CD4-positive, alpha-beta memory T cell (primary cell): ENCODE measurements around the gene OPCML. TPM values are rescaled to one million over a fixed set of nuclear protein-coding genes. Genes with fewer than 3 reads are reported as not detected.

Experiments
- CTCF ChIA-PET: fragments of 350-600 bp; sonication (Branson Sonifier 250); formaldehyde crosslinking; loops from one replicate; lab custom pipeline; 2021; ENCODE audit warnings: inconsistent platforms; ENCODE audit not compliant: partially characterized antibody; lab: Charles Lee
- POLR2A ChIA-PET: fragments of 350-600 bp; sonication (Branson Sonifier 250); formaldehyde crosslinking; loops from one replicate; lab custom pipeline; 2021; ENCODE audit not compliant: partially characterized antibody; lab: Charles Lee
- DNase-seq, 5 donors: peaks; one replicate each; pipeline versions ENCODE4 v3.0.0 to v3.0.0-alpha.2; 2020 to 2022; ENCODE audit warnings: mixed read lengths in 1 of 5
- H3K27ac ChIP-seq: one replicate; pipeline ENCODE4 v1.7.0; 2013; ENCODE audit warnings: low read depth, low read length
- H3K27me3 ChIP-seq: 2 replicates; pipeline ENCODE4 v1.7.0; 2013; ENCODE audit warnings: mild to moderate bottlenecking, low read length, moderate library complexity; ENCODE audit not compliant: insufficient read depth
- H3K36me3 ChIP-seq: 2 replicates; pipeline ENCODE4 v1.7.0; 2013; ENCODE audit warnings: mild to moderate bottlenecking, low read length, moderate library complexity; ENCODE audit not compliant: insufficient read depth
- H3K4me1 ChIP-seq: 2 replicates; pipeline ENCODE4 v1.7.0; 2013; ENCODE audit warnings: mild to moderate bottlenecking, low read length, moderate library complexity; ENCODE audit not compliant: insufficient read depth
- H3K4me3 ChIP-seq, 2 donors: one replicate each; pipeline ENCODE4 v1.7.0; 2013; ENCODE audit warnings: low read length in 2 of 2, mild to moderate bottlenecking in 1 of 2
- H3K9me3 ChIP-seq, 2 donors: one replicate each; pipeline ENCODE4 v1.7.0; 2013; ENCODE audit warnings: low read length in 2 of 2, control low read depth in 1 of 2; ENCODE audit not compliant: control insufficient read depth in 1 of 2
- H3K27ac Mint-ChIP-seq, 7 donors: one replicate each; pipeline ENCODE4 v1.8.0; 2020 to 2021; ENCODE audit warnings: mixed read lengths in 7 of 7, mild to moderate bottlenecking in 6 of 7, inconsistent platforms in 3 of 7, moderate library complexity in 3 of 7
- H3K27me3 Mint-ChIP-seq, 2 donors: one replicate each; pipeline ENCODE4 v1.8.0; 2020 to 2021; ENCODE audit warnings: mixed read lengths in 2 of 2
- H3K36me3 Mint-ChIP-seq, 2 donors: one replicate each; pipeline ENCODE4 v1.8.0; 2020 to 2021; ENCODE audit warnings: mixed read lengths in 2 of 2, inconsistent platforms in 1 of 2, mild to moderate bottlenecking in 1 of 2
- H3K4me1 Mint-ChIP-seq, 4 donors: one replicate each; pipeline ENCODE4 v1.8.0; 2020 to 2021; ENCODE audit warnings: mixed read lengths in 4 of 4, mild to moderate bottlenecking in 1 of 4
- H3K4me3 Mint-ChIP-seq, 8 donors: one replicate each; pipeline ENCODE4 v1.8.0; 2020 to 2021; ENCODE audit warnings: mixed read lengths in 8 of 8, mild to moderate bottlenecking in 7 of 8, moderate library complexity in 6 of 8, inconsistent platforms in 3 of 8
- H3K9me3 Mint-ChIP-seq, 8 donors: one replicate each; pipeline ENCODE4 v1.8.0; 2020 to 2021; ENCODE audit warnings: mixed read lengths in 8 of 8, mild to moderate bottlenecking in 5 of 8, inconsistent platforms in 3 of 8, moderate library complexity in 1 of 8
- intact Hi-C: fragments of 100-400 bp; cut with micrococcal nuclease; formaldehyde crosslinking; loops from one replicate; pipeline ENCODE4 v1.15.1; 2023
- polyA plus RNA-seq, 2 donors: library from polyadenylated mRNA; unstranded; fragments of 300-500 nt; fragmentation: Illumina TruSeq; gene quantifications; one replicate each; pipeline ENCODE4 v1.2.3, GENCODE V29; 2021
- total RNA-seq, 2 experiments: library from RNA; stranded (reverse); gene quantifications; one replicate each; pipeline ENCODE4 v1.2.3, GENCODE V29; 2021

Gene OPCML
- total and polyA plus RNA-seq, 4 experiments from 2014 or later: not detected

GRCh38 chr11:132839236-132839945 lies 692.9 kb downstream of the OPCML start:
- peaks cover 0 to 6% (median 0%) of the 10 kb centered on the region in 8 donors for H3K9me3 Mint-ChIP-seq
- H3K4me3 Mint-ChIP-seq: no peak overlapping the region
- ChIA-PET CTCF (no interaction called here), POLR2A (no interaction called here)
- Histone ChIP-seq H3K27me3 (no peaks in the 10 kb centered on the region), H3K4me3 (no peak overlapping the region), H3K36me3 (no peaks in the 10 kb centered on the region), H3K9me3 (no peaks in the 10 kb centered on the region), H3K4me1 (no peaks in the 10 kb centered on the region), H3K27ac (no peak overlapping the region)
- intact Hi-C loops: no loop called here
- no peaks in the 10 kb centered on the region for H3K27me3 Mint-ChIP-seq
- H3K4me1 Mint-ChIP-seq: no peaks in the 10 kb centered on the region
- no peak for DNase-seq
- no peak overlapping the region for H3K27ac Mint-ChIP-seq
- no peaks in the 10 kb centered on the region for H3K36me3 Mint-ChIP-seq

GRCh38 chr11:132838627-132839026 lies 693.7 kb downstream of the OPCML start:
- Mint-ChIP-seq H3K27me3 (no peaks in the 10 kb centered on the region), H3K4me1 (no peaks in the 10 kb centered on the region), H3K4me3 (no peak overlapping the region), H3K9me3 (peaks cover 0 to 6% (median 0%) of the 10 kb centered on the region in 8 donors), H3K36me3 (no peaks in the 10 kb centered on the region), H3K27ac (no peak overlapping the region)
- H3K36me3 ChIP-seq: no peaks in the 10 kb centered on the region
- no peaks in the 10 kb centered on the region for H3K27me3 ChIP-seq
- intact Hi-C loops: no loop called here
- H3K4me1 ChIP-seq: no peaks in the 10 kb centered on the region
- no peak overlapping the region for H3K4me3 ChIP-seq
- CTCF ChIA-PET: no interaction called here
- H3K9me3 ChIP-seq: no peaks in the 10 kb centered on the region
- POLR2A ChIA-PET: no interaction called here
- no peak for DNase-seq
- no peak overlapping the region for H3K27ac ChIP-seq

- no peak overlapping the region for H3K27ac ChIP-seq
- no peaks in the 10 kb centered on the region for H3K9me3 ChIP-seq
- intact Hi-C loops: no loop called here
- ChIA-PET CTCF (no interaction called here), POLR2A (no interaction called here)
- H3K36me3 ChIP-seq: no peaks in the 10 kb centered on the region
- H3K4me1 Mint-ChIP-seq: no peaks in the 10 kb centered on the region
- DNase-seq: no peak
- peaks cover 2% of the 10 kb centered on the region in 2 donors for H3K27me3 Mint-ChIP-seq
- no peak overlapping the region for H3K27ac Mint-ChIP-seq
- H3K4me3 ChIP-seq: no peak overlapping the region
- no peaks in the 10 kb centered on the region for H3K4me1 ChIP-seq
- H3K9me3 Mint-ChIP-seq: peaks cover 0 to 2% (median 0%) of the 10 kb centered on the region in 8 donors
- H3K4me3 Mint-ChIP-seq: no peak overlapping the region
- no peaks in the 10 kb centered on the region for H3K36me3 Mint-ChIP-seq
- H3K27me3 ChIP-seq: no peaks in the 10 kb centered on the region
Measured at GRCh38 chr11:132831272-132831671, 701.0 kb downstream of the OPCML start.

- no peaks in the 10 kb centered on the region for H3K9me3 Mint-ChIP-seq
- Histone ChIP-seq H3K27ac (no peak overlapping the region), H3K27me3 (no peaks in the 10 kb centered on the region), H3K4me3 (no peak overlapping the region), H3K9me3 (peaks cover 0 to 4% of the 10 kb centered on the region in 2 donors), H3K4me1 (no peaks in the 10 kb centered on the region), H3K36me3 (no peaks in the 10 kb centered on the region)
- intact Hi-C loops: no loop called here
- CTCF ChIA-PET: no interaction called here
- peaks cover 0 to 2% of the 10 kb centered on the region in 2 donors for H3K27me3 Mint-ChIP-seq
- no peak for DNase-seq
- H3K4me1 Mint-ChIP-seq: no peaks in the 10 kb centered on the region
- H3K27ac Mint-ChIP-seq: no peak overlapping the region
- no peak overlapping the region for H3K4me3 Mint-ChIP-seq
- H3K36me3 Mint-ChIP-seq: no peaks in the 10 kb centered on the region
- POLR2A ChIA-PET: no interaction called here
Measured at GRCh38 chr11:132824642-132825041, 707.7 kb downstream of the OPCML start.

GRCh38 chr11:132822276-132822675 lies 710.0 kb downstream of the OPCML start:
- no peak overlapping the region for H3K27ac Mint-ChIP-seq
- no peak overlapping the region for H3K4me3 Mint-ChIP-seq
- no peaks in the 10 kb centered on the region for H3K9me3 Mint-ChIP-seq
- Histone ChIP-seq H3K27ac (no peak overlapping the region), H3K4me3 (no peak overlapping the region), H3K9me3 (peaks cover 0 to 4% of the 10 kb centered on the region in 2 donors), H3K36me3 (no peaks in the 10 kb centered on the region), H3K27me3 (no peaks in the 10 kb centered on the region), H3K4me1 (no peaks in the 10 kb centered on the region)
- CTCF ChIA-PET: no interaction called here
- DNase-seq: no peak
- no peaks in the 10 kb centered on the region for H3K4me1 Mint-ChIP-seq
- no peaks in the 10 kb centered on the region for H3K36me3 Mint-ChIP-seq
- intact Hi-C loops: no loop called here
- H3K27me3 Mint-ChIP-seq: peaks cover 0 to 1% of the 10 kb centered on the region in 2 donors
- POLR2A ChIA-PET: no interaction called here

GRCh38 chr11:132821499-132821898 lies 710.8 kb downstream of the OPCML start:
- POLR2A ChIA-PET: no interaction called here
- no peaks in the 10 kb centered on the region for H3K36me3 ChIP-seq

GRCh38 chr11:132821014-132821413 lies 711.3 kb downstream of the OPCML start:
- ChIA-PET CTCF (no interaction called here), POLR2A (no interaction called here)
- Histone ChIP-seq H3K4me3 (no peak overlapping the region), H3K27ac (no peak overlapping the region), H3K4me1 (no peaks in the 10 kb centered on the region), H3K9me3 (peaks cover 0 to 4% of the 10 kb centered on the region in 2 donors), H3K36me3 (no peaks in the 10 kb centered on the region), H3K27me3 (no peaks in the 10 kb centered on the region)
- intact Hi-C loops: no loop called here
- Mint-ChIP-seq H3K27me3 (no peaks in the 10 kb centered on the region), H3K4me1 (no peaks in the 10 kb centered on the region), H3K4me3 (no peak overlapping the region), H3K27ac (no peak overlapping the region), H3K36me3 (no peaks in the 10 kb centered on the region), H3K9me3 (no peaks in the 10 kb centered on the region)
- DNase-seq: no peak

More at GRCh38 chr11:132821499-132821898, 710.8 kb downstream of the OPCML start:
- CTCF ChIA-PET: no interaction called here
- DNase-seq: no peak
- no peaks in the 10 kb centered on the region for H3K9me3 Mint-ChIP-seq
- Histone ChIP-seq H3K9me3 (peaks cover 0 to 4% of the 10 kb centered on the region in 2 donors), H3K4me3 (no peak overlapping the region), H3K27me3 (no peaks in the 10 kb centered on the region), H3K4me1 (no peaks in the 10 kb centered on the region), H3K27ac (no peak overlapping the region)
- H3K36me3 Mint-ChIP-seq: no peaks in the 10 kb centered on the region
- H3K4me3 Mint-ChIP-seq: no peak overlapping the region
- no peaks in the 10 kb centered on the region for H3K4me1 Mint-ChIP-seq
- no peak overlapping the region for H3K27ac Mint-ChIP-seq
- H3K27me3 Mint-ChIP-seq: no peaks in the 10 kb centered on the region
- intact Hi-C loops: no loop called here
